SW 1271 (cell line): ENCODE results near the gene LKAAEAR1.
"Not testable (repeated sequence)": the region's sequence is repeated elsewhere in the genome, so short reads cannot be mapped to it uniquely, and the experiment has no call there.

Experiments
- DNase-seq, 2 experiments: peaks; one replicate each; lab custom pipeline; 2025; lab: John Stamatoyannopoulos, UW

LKAAEAR1 gene

GRCh38 chr20:64099086-64099786 lies 15.0 kb upstream of the LKAAEAR1 start:
- DNase-seq = no peak

- DNase-seq = no peak
These were observed 14.3 kb upstream of the LKAAEAR1 start for GRCh38 chr20:64098471-64099013.

- no peak for DNase-seq
These were observed 12.3 kb upstream of the LKAAEAR1 start for GRCh38 chr20:64096535-64096934.

GRCh38 chr20:64095927-64096326 lies 11.7 kb upstream of the LKAAEAR1 start:
- DNase-seq = no peak

- DNase-seq = no peak
These were observed 11.3 kb upstream of the LKAAEAR1 start for GRCh38 chr20:64095455-64095854.

GRCh38 chr20:64093013-64093503 lies 8.9 kb upstream of the LKAAEAR1 start:
- DNase-seq = no peak

- DNase-seq = no peak
These were observed 8.2 kb upstream of the LKAAEAR1 start for GRCh38 chr20:64092258-64093012.

- DNase-seq = no peak
These were observed 7.6 kb upstream of the LKAAEAR1 start for GRCh38 chr20:64091770-64092169.

GRCh38 chr20:64091340-64091739 lies 7.1 kb upstream of the LKAAEAR1 start:
- DNase-seq = no peak

- no peak for DNase-seq
These were observed 6.0 kb upstream of the LKAAEAR1 start for GRCh38 chr20:64090165-64090564.

GRCh38 chr20:64088586-64088985 lies 4.4 kb upstream of the LKAAEAR1 start:
- not testable (repeated sequence) for DNase-seq

GRCh38 chr20:64087226-64087825 lies 3.1 kb upstream of the LKAAEAR1 start:
- DNase-seq = not testable (repeated sequence)

- no peak for DNase-seq
These were observed 2.6 kb upstream of the LKAAEAR1 start for GRCh38 chr20:64086801-64087200.

GRCh38 chr20:64084685-64085152 lies 521 bp upstream of the LKAAEAR1 start:
- DNase-seq = no peak

GRCh38 chr20:64083378-64083803 lies 807 bp downstream of the LKAAEAR1 start:
- DNase-seq = peak; percentile 65 to 78

GRCh38 chr20:64082820-64083377 lies 1.3 kb downstream of the LKAAEAR1 start:
- peak in 1 of 2 experiments; percentile 21 for DNase-seq

GRCh38 chr20:64082126-64082731 lies 2.0 kb downstream of the LKAAEAR1 start:
- no peak for DNase-seq

- DNase-seq = no peak
These were observed 2.6 kb downstream of the LKAAEAR1 start for GRCh38 chr20:64081624-64081964.

- no peak for DNase-seq
These were observed 3.2 kb downstream of the LKAAEAR1 start for GRCh38 chr20:64080813-64081623.

- no peak for DNase-seq
These were observed 4.0 kb downstream of the LKAAEAR1 start, which contains the start of gene OPRL1 for GRCh38 chr20:64080013-64080812. TSS of gene OPRL1 (plus strand) at chr20:64080082. CDS start at chr20:64092721, 12,639 bp downstream.
